Left lobe of liver (tissue), 1 donor: ENCODE data around the gene EFCAB14. TPM values are rescaled to one million over a fixed set of nuclear protein-coding genes. Genes with fewer than 3 reads are reported as not detected.

Experiments used
- total RNA-seq: library from RNA; stranded (reverse); gene quantifications from one replicate; pipeline ENCODE4 v1.2.1, GENCODE V29; 2021
- donor health status: DM: no; HTN: yes; CAD: no.

The EFCAB14 gene
- total RNA-seq, 1 donor from 2014 or later: 38.7 TPM

Other genes starting within 250 kb of the EFCAB14 start
- gene DMBX1, start 229.3 kb downstream of the EFCAB14 start, total RNA-seq: not detected
- gene KNCN, start 167.5 kb downstream of the EFCAB14 start, total RNA-seq: not detected
- 18.9 TPM for gene MKNK1, start 114.8 kb downstream of the EFCAB14 start, total RNA-seq
- gene MOB3C, start 102.3 kb downstream of the EFCAB14 start, total RNA-seq: 5.3 TPM
- gene ATPAF1, start 50.8 kb downstream of the EFCAB14 start, total RNA-seq: 43.0 TPM
- not detected for gene TEX38, start 47.3 kb downstream of the EFCAB14 start, total RNA-seq
- gene CYP4B1, start 79.9 kb upstream of the EFCAB14 start, total RNA-seq: 0.33 TPM
- gene CYP4A11, start 222.4 kb upstream of the EFCAB14 start, total RNA-seq: 501 TPM